Neural progenitor cell (in vitro differentiated cells): ENCODE data around the gene ATP1A4. TPM values are rescaled to one million over a fixed set of nuclear protein-coding genes. Genes with fewer than 3 reads are reported as not detected.

ENCODE experiments used
- DNase-seq: peaks from one replicate; pipeline ENCODE4 v3.0.0-alpha.2; 2016; ENCODE audit warnings: low spot score
- H2AFZ ChIP-seq: fragments of 200-600 bp; sonication (generic); replicated peaks from 2 replicates; pipeline ENCODE4 v1.6.1; 2016; ENCODE audit warnings: antibody characterized with exemption
- H3F3A ChIP-seq: fragments of 200-600 bp; sonication (generic); 2 replicates; pipeline ENCODE4 v1.6.1; 2016; ENCODE audit warnings: antibody characterized with exemption, low read depth
- H3K27ac ChIP-seq: fragments of 200-600 bp; sonication (generic); 2 replicates; pipeline ENCODE4 v1.5.1; 2016; ENCODE audit warnings: mild to moderate bottlenecking
- H3K27me3 ChIP-seq: fragments of 200-600 bp; sonication (generic); 2 replicates; pipeline ENCODE4 v1.6.1; 2016; ENCODE audit warnings: mild to moderate bottlenecking, moderate library complexity
- H3K36me3 ChIP-seq: fragments of 200-600 bp; sonication (generic); 2 replicates; pipeline ENCODE4 v1.5.1; 2016
- H3K4me1 ChIP-seq: fragments of 200-600 bp; sonication (generic); 2 replicates; pipeline ENCODE4 v1.6.1; 2016; ENCODE audit warnings: mixed run types
- H3K4me2 ChIP-seq: fragments of 200-600 bp; sonication (generic); 2 replicates; pipeline ENCODE4 v1.6.1; 2016
- H3K4me3 ChIP-seq: fragments of 200-600 bp; sonication (generic); 2 replicates; pipeline ENCODE4 v1.5.1; 2016
- H3K79me2 ChIP-seq: fragments of 200-600 bp; sonication (generic); 2 replicates; pipeline ENCODE4 v1.6.1; 2016; ENCODE audit warnings: low read depth
- H3K9ac ChIP-seq: fragments of 200-600 bp; sonication (generic); 2 replicates; pipeline ENCODE4 v1.6.1; 2016
- H3K9me3 ChIP-seq: fragments of 200-600 bp; sonication (generic); 2 replicates; pipeline ENCODE4 v1.5.1; 2016; ENCODE audit warnings: low read depth
- H4K20me1 ChIP-seq: fragments of 200-600 bp; sonication (generic); 2 replicates; pipeline ENCODE4 v1.6.1; 2016; ENCODE audit warnings: low read depth
- H3K27ac Mint-ChIP-seq: 3 replicates; pipeline ENCODE4 v1.8.0; 2021; ENCODE audit warnings: mixed read lengths
- H3K27me3 Mint-ChIP-seq: 2 replicates; pipeline ENCODE4 v1.8.0; 2022; ENCODE audit warnings: low read depth, mild to moderate bottlenecking, inconsistent platforms, moderate library complexity, mixed read lengths; ENCODE audit not compliant: insufficient read depth
- H3K36me3 Mint-ChIP-seq: 3 replicates; pipeline ENCODE4 v1.8.0; 2021; ENCODE audit warnings: mixed read lengths
- H3K4me1 Mint-ChIP-seq: 3 replicates; pipeline ENCODE4 v1.8.0; 2021; ENCODE audit warnings: mixed read lengths
- H3K4me3 Mint-ChIP-seq: 3 replicates; pipeline ENCODE4 v1.8.0; 2021; ENCODE audit warnings: mild to moderate bottlenecking, moderate library complexity, mixed read lengths
- H3K9me3 Mint-ChIP-seq: 3 replicates; pipeline ENCODE4 v1.8.0; 2020; ENCODE audit warnings: mixed read lengths
- EZH2 ChIP-seq: fragments of 200-600 bp; sonication (generic); IDR thresholded peaks from 2 replicates; pipeline ENCODE4 v1.6.1; 2017; ENCODE audit warnings: antibody characterized with exemption, mild to moderate bottlenecking, moderate library complexity
- EZH2phosphoT487 ChIP-seq: fragments of 200-600 bp; sonication (generic); IDR thresholded peaks from 2 replicates; pipeline ENCODE4 v1.6.1; 2017; ENCODE audit warnings: antibody characterized with exemption
- total RNA-seq: library from RNA; depleted of rRNA; stranded (reverse); fragments of >200 nt; gene quantifications from 2 replicates; pipeline ENCODE4 v1.2.3, GENCODE V29; 2015; ENCODE audit warnings: low replicate concordance
- TF ChIP-seq, protein P1 (sequence below): fragments of 200-600 bp; sonication (generic); IDR thresholded peaks from 2 replicates; pipeline ENCODE4 v1.5.1; 2017; ENCODE audit warnings: antibody characterized with exemption, mild to moderate bottlenecking

The ATP1A4 gene
- total RNA-seq, 1 donor from 2014 or later = 0.17 TPM

DNA sequence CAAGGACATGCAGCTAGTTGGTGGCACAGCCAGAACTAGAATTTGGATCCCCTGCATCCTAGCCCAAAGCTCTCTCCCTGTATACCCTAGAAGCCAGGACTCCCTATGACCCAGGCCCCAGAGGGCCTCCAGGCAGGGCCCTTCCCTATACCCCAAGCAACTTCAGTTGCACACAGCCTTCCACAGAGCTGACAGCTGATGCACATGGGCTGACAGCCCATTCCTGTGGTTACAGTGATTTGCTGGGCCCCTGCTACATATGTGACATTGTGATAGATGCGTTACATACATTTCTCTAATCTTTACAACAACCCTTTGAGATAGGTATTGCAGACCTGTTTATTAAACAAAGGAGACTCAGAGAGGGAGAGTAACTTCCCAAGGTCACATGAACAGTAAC, 30.0 kb upstream of the ATP1A4 start:
- no peak overlapping the region for H3K27ac Mint-ChIP-seq
- no peaks in the 10 kb centered on the region for H3K27me3 ChIP-seq
- no peak overlapping the region for H3K4me3 Mint-ChIP-seq
- H3K36me3 ChIP-seq = peaks cover 8% of the 10 kb centered on the region
- no peaks in the 10 kb centered on the region for H3K9me3 Mint-ChIP-seq
- H3K4me1 Mint-ChIP-seq = peaks cover 29% of the 10 kb centered on the region
- peaks cover 41% of the 10 kb centered on the region for H3K79me2 ChIP-seq
- no peak for DNase-seq
- no peak overlapping the region for H3K9ac ChIP-seq
- no peak for TF ChIP-seq EZH2
- TF ChIP-seq, protein P1, sequence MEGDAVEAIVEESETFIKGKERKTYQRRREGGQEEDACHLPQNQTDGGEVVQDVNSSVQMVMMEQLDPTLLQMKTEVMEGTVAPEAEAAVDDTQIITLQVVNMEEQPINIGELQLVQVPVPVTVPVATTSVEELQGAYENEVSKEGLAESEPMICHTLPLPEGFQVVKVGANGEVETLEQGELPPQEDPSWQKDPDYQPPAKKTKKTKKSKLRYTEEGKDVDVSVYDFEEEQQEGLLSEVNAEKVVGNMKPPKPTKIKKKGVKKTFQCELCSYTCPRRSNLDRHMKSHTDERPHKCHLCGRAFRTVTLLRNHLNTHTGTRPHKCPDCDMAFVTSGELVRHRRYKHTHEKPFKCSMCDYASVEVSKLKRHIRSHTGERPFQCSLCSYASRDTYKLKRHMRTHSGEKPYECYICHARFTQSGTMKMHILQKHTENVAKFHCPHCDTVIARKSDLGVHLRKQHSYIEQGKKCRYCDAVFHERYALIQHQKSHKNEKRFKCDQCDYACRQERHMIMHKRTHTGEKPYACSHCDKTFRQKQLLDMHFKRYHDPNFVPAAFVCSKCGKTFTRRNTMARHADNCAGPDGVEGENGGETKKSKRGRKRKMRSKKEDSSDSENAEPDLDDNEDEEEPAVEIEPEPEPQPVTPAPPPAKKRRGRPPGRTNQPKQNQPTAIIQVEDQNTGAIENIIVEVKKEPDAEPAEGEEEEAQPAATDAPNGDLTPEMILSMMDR = no peak
- TF ChIP-seq EZH2phosphoT487 = no peak
- H3K27me3 Mint-ChIP-seq = peaks cover 2% of the 10 kb centered on the region
- peaks cover 12% of the 10 kb centered on the region for H3F3A ChIP-seq
- H4K20me1 ChIP-seq = peaks cover 45% of the 10 kb centered on the region
- no peak overlapping the region for H3K4me3 ChIP-seq
- H2AFZ ChIP-seq = no peak overlapping the region
- no peaks in the 10 kb centered on the region for H3K9me3 ChIP-seq
- peaks cover 25% of the 10 kb centered on the region for H3K36me3 Mint-ChIP-seq
- peaks cover 36% of the 10 kb centered on the region for H3K4me1 ChIP-seq
- no peak overlapping the region for H3K27ac ChIP-seq
- no peak overlapping the region for H3K4me2 ChIP-seq

DNA sequence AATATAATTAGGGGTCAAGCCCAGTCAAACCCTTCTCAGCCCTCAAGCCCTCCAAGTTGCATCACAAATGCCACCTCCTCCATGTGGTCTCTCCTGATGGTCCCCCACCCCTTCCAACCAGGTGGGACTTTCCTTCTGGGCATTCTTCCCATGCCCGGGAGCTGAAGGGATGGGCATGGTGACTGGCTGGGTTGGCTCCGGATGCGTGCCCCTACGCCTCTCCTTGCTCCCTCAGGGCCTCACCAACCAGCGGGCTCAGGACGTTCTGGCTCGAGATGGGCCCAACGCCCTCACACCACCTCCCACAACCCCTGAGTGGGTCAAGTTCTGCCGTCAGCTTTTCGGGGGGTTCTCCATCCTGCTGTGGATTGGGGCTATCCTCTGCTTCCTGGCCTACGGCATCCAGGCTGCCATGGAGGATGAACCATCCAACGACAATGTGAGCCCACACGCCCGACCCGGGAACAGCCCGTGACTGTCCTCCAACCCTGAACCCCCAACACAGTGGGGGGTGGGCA, 28.4 kb upstream of the ATP1A4 start:
- Mint-ChIP-seq H3K27me3 (peaks cover 2% of the 10 kb centered on the region), H3K4me3 (no peak overlapping the region), H3K27ac (no peak overlapping the region), H3K4me1 (peaks cover 14% of the 10 kb centered on the region), H3K36me3 (peaks cover 38% of the 10 kb centered on the region), H3K9me3 (no peaks in the 10 kb centered on the region)
- H3K4me1 ChIP-seq = peaks cover 19% of the 10 kb centered on the region
- no peak for DNase-seq
- no peaks in the 10 kb centered on the region for H3K27me3 ChIP-seq
- H3K79me2 ChIP-seq = peaks cover 25% of the 10 kb centered on the region
- no peak overlapping the region for H2AFZ ChIP-seq
- peaks cover 6% of the 10 kb centered on the region for H3F3A ChIP-seq
- peaks cover 14% of the 10 kb centered on the region for H3K36me3 ChIP-seq
- H3K4me2 ChIP-seq = no peak overlapping the region
- TF ChIP-seq, protein P1 = no peak
- no peak for TF ChIP-seq EZH2
- no peak for TF ChIP-seq EZH2phosphoT487
- no peaks in the 10 kb centered on the region for H3K9me3 ChIP-seq
- peaks cover 33% of the 10 kb centered on the region for H4K20me1 ChIP-seq
- no peak overlapping the region for H3K4me3 ChIP-seq
- no peak overlapping the region for H3K27ac ChIP-seq
- no peak overlapping the region for H3K9ac ChIP-seq

DNA sequence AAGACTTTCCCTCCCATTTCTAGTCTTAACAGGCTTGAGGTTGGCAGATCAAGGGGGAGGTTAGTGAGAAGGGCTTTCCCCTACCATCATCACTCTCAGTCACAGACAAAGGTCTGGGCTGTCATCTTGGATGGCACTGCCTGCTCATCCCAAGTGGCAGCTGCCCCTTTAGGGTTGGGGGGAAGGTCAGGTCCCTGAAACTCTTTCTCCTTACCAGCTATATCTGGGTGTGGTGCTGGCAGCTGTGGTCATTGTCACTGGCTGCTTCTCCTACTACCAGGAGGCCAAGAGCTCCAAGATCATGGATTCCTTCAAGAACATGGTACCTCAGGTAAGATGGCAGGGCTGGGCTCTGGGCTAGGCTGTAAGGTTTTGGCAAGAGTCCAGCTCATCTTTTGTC, 27.7 kb upstream of the ATP1A4 start:
- H3K4me2 ChIP-seq = no peak overlapping the region
- Mint-ChIP-seq H3K27ac (no peak overlapping the region), H3K4me1 (peaks cover 7% of the 10 kb centered on the region), H3K27me3 (peaks cover 2% of the 10 kb centered on the region), H3K36me3 (peaks cover 45% of the 10 kb centered on the region), H3K4me3 (no peak overlapping the region), H3K9me3 (no peaks in the 10 kb centered on the region)
- peaks cover 26% of the 10 kb centered on the region for H4K20me1 ChIP-seq
- no peak overlapping the region for H2AFZ ChIP-seq
- no peak overlapping the region for H3K27ac ChIP-seq
- no peak overlapping the region for H3K4me3 ChIP-seq
- TF ChIP-seq EZH2 = no peak
- no peak for TF ChIP-seq EZH2phosphoT487
- TF ChIP-seq, protein P1 = no peak
- no peaks in the 10 kb centered on the region for H3K9me3 ChIP-seq
- no peak for DNase-seq
- H3K36me3 ChIP-seq = peaks cover 14% of the 10 kb centered on the region
- H3F3A ChIP-seq = no peaks in the 10 kb centered on the region
- H3K9ac ChIP-seq = no peak overlapping the region
- no peaks in the 10 kb centered on the region for H3K27me3 ChIP-seq
- peaks cover 18% of the 10 kb centered on the region for H3K79me2 ChIP-seq
- H3K4me1 ChIP-seq = peaks cover 12% of the 10 kb centered on the region
